HepG2 (cell line): ENCODE measurements around the gene RGP1. TPM values are rescaled to one million over a fixed set of nuclear protein-coding genes. Genes with fewer than 3 reads are reported as not detected.

Experiments
- AKNA ChIP-seq: sonication (generic); formaldehyde crosslinking; IDR thresholded peaks from 2 replicates; pipeline ENCODE4 v1.4.0; 2020; ENCODE audit warnings: missing genetic modification reagents, borderline replicate concordance
- ATF1 ChIP-seq: IDR thresholded peaks from 2 replicates; pipeline ENCODE4 v1.6.1; 2016; ENCODE audit warnings: mild to moderate bottlenecking, control low read depth
- ATRX ChIP-seq: sonication (generic); formaldehyde crosslinking; IDR thresholded peaks from 2 replicates; pipeline ENCODE4 v1.4.0; 2020; ENCODE audit warnings: missing genetic modification reagents, borderline replicate concordance
- CC2D1A ChIP-seq: sonication (generic); formaldehyde crosslinking; IDR thresholded peaks from 2 replicates; pipeline ENCODE4 v1.8.1; 2023; ENCODE audit warnings: mild to moderate bottlenecking, missing genetic modification reagents
- MAFG ChIP-seq: sonication (generic); formaldehyde crosslinking; IDR thresholded peaks from 2 replicates; pipeline ENCODE4 v1.5.1; 2020; ENCODE audit warnings: mild to moderate bottlenecking, missing genetic modification reagents
- PHB2 ChIP-seq: fragments of 450-650 bp; IDR thresholded peaks from 2 replicates; pipeline ENCODE4 v1.6.1; 2018; ENCODE audit not compliant: partially characterized antibody
- POLR2AphosphoS2 ChIP-seq: IDR thresholded peaks from 2 replicates; pipeline ENCODE4 v1.6.1; 2011; ENCODE audit warnings: low read depth, low read length, improper control_type of control experiment
- PRPF4 ChIP-seq: fragments of 200-400 bp; formaldehyde crosslinking; IDR thresholded peaks from 2 replicates; pipeline ENCODE4 v1.6.1; 2016; ENCODE audit warnings: low read length, low read depth; ENCODE audit not compliant: poor library complexity, severe bottlenecking
- RNF2 ChIP-seq: fragments of 450-650 bp; conservative IDR thresholded peaks from 2 replicates; pipeline ENCODE4 v1.6.1; 2016; ENCODE audit warnings: low read depth
- SRF ChIP-seq: IDR thresholded peaks from 2 replicates; pipeline ENCODE4 v1.6.1; 2011; ENCODE audit warnings: mild to moderate bottlenecking, low read depth, low read length, moderate library complexity
- TIGD3 ChIP-seq: sonication (generic); formaldehyde crosslinking; IDR thresholded peaks from 2 replicates; pipeline ENCODE4 v1.5.1; 2020; ENCODE audit warnings: mild to moderate bottlenecking, missing genetic modification reagents, borderline replicate concordance
- USF2 ChIP-seq, 2 experiments: sonication (generic) in 1 of 2; formaldehyde crosslinking in 1 of 2; IDR thresholded peaks; 2 replicates each; pipeline versions ENCODE4 v1.5.1 to v1.6.1; 2011 to 2020; ENCODE audit warnings: borderline replicate concordance in 1 of 2, low read depth in 1 of 2, low read length in 1 of 2, mild to moderate bottlenecking in 1 of 2, missing genetic modification reagents in 1 of 2, moderate library complexity in 1 of 2
- ZNF18 ChIP-seq: sonication (generic); formaldehyde crosslinking; IDR thresholded peaks from 2 replicates; pipeline ENCODE4 v1.8.0; 2022; ENCODE audit warnings: mild to moderate bottlenecking, missing genetic modification reagents; ENCODE audit not compliant: insufficient replicate concordance
- ZNF256 ChIP-seq: sonication (generic); formaldehyde crosslinking; conservative IDR thresholded peaks from 2 replicates; pipeline ENCODE4 v1.4.0; 2020; ENCODE audit warnings: missing genetic modification reagents
- ZNF367 ChIP-seq: sonication (generic); formaldehyde crosslinking; IDR thresholded peaks from 2 replicates; pipeline ENCODE4 v1.4.0; 2020; ENCODE audit warnings: missing genetic modification reagents, borderline replicate concordance
- ZNF431 ChIP-seq: sonication (generic); formaldehyde crosslinking; IDR thresholded peaks from 2 replicates; pipeline ENCODE4 v1.9.0; 2022; ENCODE audit warnings: missing genetic modification reagents, low read depth, mild to moderate bottlenecking, borderline replicate concordance
- ZNF614 ChIP-seq: IDR thresholded peaks from 2 replicates; pipeline ENCODE4 v1.6.1; 2018; ENCODE audit warnings: missing biosample characterization, missing genetic modification reagents, inconsistent platforms, borderline replicate concordance
- ZSCAN9 ChIP-seq: IDR thresholded peaks from 2 replicates; pipeline ENCODE4 v1.6.1; 2016; ENCODE audit warnings: borderline replicate concordance
- polyA plus RNA-seq, 8 experiments: library from polyadenylated mRNA; depleted of rRNA in 3 of 8; stranded (reverse) in 7 of 8; unstranded in 1 of 8; fragments of >200 nt; fragmentation: Illumina TruSeq in 4 of 8; extraction: Trizol in 4 of 8; gene quantifications; 2 replicates each; pipeline versions ENCODE4 v1.2.1 to v1.2.3, GENCODE V29; 2011 to 2016; ENCODE audit warnings: low read depth in 4 of 8, missing spikeins in 1 of 8, mixed read lengths in 1 of 8; ENCODE audit not compliant: insufficient read depth in 1 of 8
- total RNA-seq, 5 experiments: library from RNA; depleted of rRNA; stranded (reverse); fragments of >200 nt; fragmentation: Illumina TruSeq; extraction: Trizol; gene quantifications; 2 replicates each; pipeline ENCODE4 v1.2.3, GENCODE V29; 2016; ENCODE audit warnings: low read depth in 1 of 5

RGP1 gene
- total and polyA plus RNA-seq, 2 of the 13 experiments (the other 11 are each of a cell fraction or from before 2014, with no cell fraction given), result 12.7 to 21.0 TPM

- TF ChIP-seq AKNA (0 out of 2 replicates have a peak, but pooled peaks have one; percentile 44), ATRX (CRISPR knock-in tag) (no peak), ZSCAN9 (no peak), PRPF4 (no peak), ZNF367 (no peak; the same call in 1 of the 2 replicates), ZNF614 (CRISPR knock-in tag) (no peak), RNF2 (no peak), PHB2 (no peak), ZNF256 (CRISPR knock-in tag) (no peak), MAFG (CRISPR knock-in tag) (no peak), ZNF18 (CRISPR knock-in tag) (no peak), POLR2AphosphoS2 (no peak), ZNF431 (CRISPR knock-in tag) (no peak), CC2D1A (CRISPR knock-in tag) (no peak), SRF (peak; percentile 54; the same call in 1 of the 2 replicates), ATF1 (CRISPR knock-in tag) (no peak), USF2 (IDR thresholded peaks at IDR 0.05; ENCODE audit: low read depth, low read length) (no peak), USF2 (CRISPR knock-in tag; IDR thresholded peaks at IDR 0.05; ENCODE audit: borderline replicate concordance) (no peak), TIGD3 (CRISPR knock-in tag) (no peak)
These were observed 8.3 kb downstream of the RGP1 start (continued) for GRCh38 chr9:35757226-35757891.
